Ishikawa (cell line): ENCODE results near the gene CADM1.

Experiments
- CEBPB ChIP-seq: IDR thresholded peaks from 2 replicates; pipeline ENCODE4 v1.6.1; 2012
- CREB1 ChIP-seq: IDR thresholded peaks from 2 replicates; pipeline ENCODE4 v1.6.1; 2012; ENCODE audit warnings: low read depth
- EGR1 ChIP-seq: IDR thresholded peaks from 2 replicates; pipeline ENCODE4 v1.6.1; 2012
- EP300 ChIP-seq: IDR thresholded peaks from 2 replicates; pipeline ENCODE4 v1.6.1; 2012; ENCODE audit warnings: borderline replicate concordance
- FOXM1 ChIP-seq: IDR thresholded peaks from 2 replicates; pipeline ENCODE4 v1.6.1; 2012; ENCODE audit warnings: low read depth, borderline replicate concordance
- NFIC ChIP-seq: IDR thresholded peaks from 2 replicates; pipeline ENCODE4 v1.6.1; 2012
- RAD21 ChIP-seq: IDR thresholded peaks from 2 replicates; pipeline ENCODE4 v1.6.1; 2012; ENCODE audit warnings: low read depth
- TAF1 ChIP-seq: IDR thresholded peaks from 2 replicates; pipeline ENCODE4 v1.6.1; 2012; ENCODE audit warnings: low read depth, mild to moderate bottlenecking
- TCF12 ChIP-seq: IDR thresholded peaks from 2 replicates; pipeline ENCODE4 v1.6.1; 2012; ENCODE audit warnings: low read depth
- TEAD4 ChIP-seq: IDR thresholded peaks from 2 replicates; pipeline ENCODE4 v1.6.1; 2012
- YY1 ChIP-seq: IDR thresholded peaks from 2 replicates; pipeline ENCODE4 v1.6.1; 2012; ENCODE audit warnings: low read depth
- ZBTB7A ChIP-seq: IDR thresholded peaks from 2 replicates; pipeline ENCODE4 v1.6.1; 2012; ENCODE audit warnings: low read depth
- TF ChIP-seq, protein P1 (sequence below): IDR thresholded peaks from 2 replicates; pipeline ENCODE4 v1.6.1; 2012
- TF ChIP-seq, protein P2 (sequence below): IDR thresholded peaks from 2 replicates; pipeline ENCODE4 v1.6.1; 2012; ENCODE audit warnings: low read depth, mild to moderate bottlenecking
- TF ChIP-seq, protein P3 (sequence below): IDR thresholded peaks from 2 replicates; pipeline ENCODE4 v1.6.1; 2012

CADM1 gene

DNA sequence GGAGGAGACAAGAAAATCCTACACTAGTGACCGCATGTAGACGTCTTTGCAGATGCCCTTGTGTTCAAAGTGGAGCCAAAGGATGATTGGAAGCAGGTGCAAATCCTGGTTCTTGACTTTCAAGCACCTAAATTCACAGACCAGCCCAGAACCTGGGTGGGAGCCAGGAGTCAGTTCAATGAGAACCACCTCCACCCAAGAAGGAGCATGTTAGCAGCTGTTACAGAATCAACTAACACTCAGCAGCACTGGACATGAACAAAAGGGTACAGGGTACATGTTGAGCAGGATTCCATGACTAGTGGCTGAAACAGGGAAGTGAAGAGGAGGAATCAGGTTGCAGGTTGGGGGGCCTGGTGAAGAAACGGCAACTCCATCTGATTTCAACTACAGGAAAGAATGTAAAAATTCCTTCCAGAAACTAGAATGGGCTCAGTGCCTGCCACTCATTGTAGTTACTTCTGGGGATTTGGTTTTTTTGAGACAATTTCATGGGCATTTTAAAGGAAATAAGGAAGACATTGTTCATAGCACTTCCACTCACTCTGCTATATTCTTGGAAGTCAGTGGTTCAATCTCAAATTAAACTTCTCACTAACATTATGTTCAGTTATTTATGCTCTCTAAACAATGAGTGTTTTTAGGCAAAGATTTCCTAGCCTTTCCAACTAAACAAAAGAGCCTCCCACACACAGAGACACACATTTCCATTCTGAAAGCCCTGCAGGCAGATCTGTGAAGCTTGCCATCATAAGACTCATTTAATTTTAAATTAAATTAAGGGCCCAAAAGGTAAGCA, 173.3 kb downstream of the CADM1 start:
- no peak for TF ChIP-seq ZBTB7A
- TF ChIP-seq, protein P1, sequence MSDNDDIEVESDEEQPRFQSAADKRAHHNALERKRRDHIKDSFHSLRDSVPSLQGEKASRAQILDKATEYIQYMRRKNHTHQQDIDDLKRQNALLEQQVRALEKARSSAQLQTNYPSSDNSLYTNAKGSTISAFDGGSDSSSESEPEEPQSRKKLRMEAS, result no peak
- TF ChIP-seq YY1, result no peak
- no peak for TF ChIP-seq TEAD4
- no peak for TF ChIP-seq EP300
- TF ChIP-seq CREB1, result no peak
- no peak for TF ChIP-seq FOXM1
- no peak for TF ChIP-seq NFIC
- TF ChIP-seq CEBPB, result no peak
- TF ChIP-seq TCF12, result no peak
- TF ChIP-seq TAF1, result no peak

DNA sequence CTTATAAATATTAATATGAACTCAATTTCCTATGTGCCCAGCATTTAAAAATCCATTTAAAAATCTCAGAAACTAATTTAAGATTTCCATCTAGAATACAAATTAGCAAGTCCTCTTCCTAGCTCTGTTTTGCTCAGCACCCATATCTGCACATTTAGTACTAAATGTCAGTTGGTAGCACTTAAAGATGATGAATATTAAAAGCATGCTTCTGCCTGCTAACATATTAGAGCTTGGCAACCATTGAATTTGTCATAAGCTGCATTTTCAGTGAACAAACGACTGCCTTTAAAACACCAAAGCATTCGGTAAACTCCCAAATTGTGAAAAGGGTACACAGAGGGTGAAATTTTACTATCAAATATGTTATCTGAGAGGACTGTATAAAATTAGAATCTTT, 177.7 kb downstream of the CADM1 start:
- TF ChIP-seq TEAD4 (no peak), TCF12 (no peak), EGR1 (no peak), FOXM1 (no peak), YY1 (no peak), TAF1 (no peak)
- TF ChIP-seq, protein P2, sequence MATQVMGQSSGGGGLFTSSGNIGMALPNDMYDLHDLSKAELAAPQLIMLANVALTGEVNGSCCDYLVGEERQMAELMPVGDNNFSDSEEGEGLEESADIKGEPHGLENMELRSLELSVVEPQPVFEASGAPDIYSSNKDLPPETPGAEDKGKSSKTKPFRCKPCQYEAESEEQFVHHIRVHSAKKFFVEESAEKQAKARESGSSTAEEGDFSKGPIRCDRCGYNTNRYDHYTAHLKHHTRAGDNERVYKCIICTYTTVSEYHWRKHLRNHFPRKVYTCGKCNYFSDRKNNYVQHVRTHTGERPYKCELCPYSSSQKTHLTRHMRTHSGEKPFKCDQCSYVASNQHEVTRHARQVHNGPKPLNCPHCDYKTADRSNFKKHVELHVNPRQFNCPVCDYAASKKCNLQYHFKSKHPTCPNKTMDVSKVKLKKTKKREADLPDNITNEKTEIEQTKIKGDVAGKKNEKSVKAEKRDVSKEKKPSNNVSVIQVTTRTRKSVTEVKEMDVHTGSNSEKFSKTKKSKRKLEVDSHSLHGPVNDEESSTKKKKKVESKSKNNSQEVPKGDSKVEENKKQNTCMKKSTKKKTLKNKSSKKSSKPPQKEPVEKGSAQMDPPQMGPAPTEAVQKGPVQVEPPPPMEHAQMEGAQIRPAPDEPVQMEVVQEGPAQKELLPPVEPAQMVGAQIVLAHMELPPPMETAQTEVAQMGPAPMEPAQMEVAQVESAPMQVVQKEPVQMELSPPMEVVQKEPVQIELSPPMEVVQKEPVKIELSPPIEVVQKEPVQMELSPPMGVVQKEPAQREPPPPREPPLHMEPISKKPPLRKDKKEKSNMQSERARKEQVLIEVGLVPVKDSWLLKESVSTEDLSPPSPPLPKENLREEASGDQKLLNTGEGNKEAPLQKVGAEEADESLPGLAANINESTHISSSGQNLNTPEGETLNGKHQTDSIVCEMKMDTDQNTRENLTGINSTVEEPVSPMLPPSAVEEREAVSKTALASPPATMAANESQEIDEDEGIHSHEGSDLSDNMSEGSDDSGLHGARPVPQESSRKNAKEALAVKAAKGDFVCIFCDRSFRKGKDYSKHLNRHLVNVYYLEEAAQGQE, result no peak

DNA sequence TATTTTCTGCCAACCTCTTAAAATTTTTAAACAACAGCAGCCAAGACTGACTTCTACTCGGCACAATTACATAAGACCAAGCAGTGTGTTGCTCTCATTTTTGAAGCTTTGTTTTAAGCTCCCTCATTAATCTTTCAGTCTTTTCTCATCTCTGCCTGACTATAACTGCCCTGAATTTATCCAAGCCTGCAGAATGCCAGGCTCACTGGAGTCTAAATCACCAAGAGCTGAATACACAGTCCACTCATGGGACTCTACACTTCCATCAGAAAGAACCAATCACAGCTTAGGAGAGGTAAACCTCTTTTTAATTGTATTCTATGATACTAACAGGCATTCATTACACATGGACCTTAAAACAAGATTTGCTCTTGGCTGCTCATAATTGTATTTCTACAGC, 178.7 kb downstream of the CADM1 start:
- TF ChIP-seq, protein P2, result no peak
- TF ChIP-seq, protein P1, result no peak
- TF ChIP-seq CEBPB (no peak), RAD21 (no peak)

DNA sequence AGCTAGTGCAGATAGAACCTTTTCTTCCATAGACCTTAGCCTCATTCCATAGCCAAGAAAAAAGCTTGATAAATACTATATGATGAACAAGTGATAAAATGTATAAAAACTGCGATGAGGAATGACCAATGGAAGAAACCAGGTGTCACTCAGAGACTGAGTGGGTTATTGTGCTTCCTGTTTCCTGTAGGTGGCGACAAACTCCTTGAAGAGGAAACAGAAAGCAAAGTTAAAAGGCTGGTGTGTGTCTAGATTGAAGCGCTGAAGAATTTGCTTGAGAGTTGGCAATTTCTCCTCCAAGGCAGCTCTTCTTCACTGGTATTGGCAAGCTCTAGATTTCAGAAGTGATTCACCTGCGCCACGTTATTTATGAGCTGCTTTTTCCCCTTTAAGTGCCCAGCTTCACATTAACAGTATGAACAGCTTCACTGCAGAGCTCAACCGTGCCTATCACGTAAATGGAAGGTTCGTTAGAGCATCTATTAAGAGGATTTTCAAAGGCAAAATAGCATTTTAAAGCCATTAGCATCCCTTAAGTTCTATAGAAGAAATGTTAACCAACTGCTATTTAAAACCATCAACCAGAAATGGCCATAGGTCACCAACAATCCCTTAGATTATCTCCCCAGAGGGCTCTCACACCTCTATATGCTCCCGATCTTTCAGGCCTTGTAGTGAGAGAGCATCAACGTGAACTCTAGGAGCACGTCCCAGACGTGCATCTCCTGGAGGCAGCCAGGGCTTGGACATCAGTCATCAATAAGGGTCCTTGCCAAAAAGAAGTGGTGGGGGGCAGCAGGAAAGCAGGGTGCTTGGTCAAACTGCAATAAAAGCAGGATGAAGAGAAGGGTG, 179.4 kb downstream of the CADM1 start:
- TF ChIP-seq RAD21, result peak; percentile 69
- no peak for TF ChIP-seq YY1
- TF ChIP-seq, protein P3, sequence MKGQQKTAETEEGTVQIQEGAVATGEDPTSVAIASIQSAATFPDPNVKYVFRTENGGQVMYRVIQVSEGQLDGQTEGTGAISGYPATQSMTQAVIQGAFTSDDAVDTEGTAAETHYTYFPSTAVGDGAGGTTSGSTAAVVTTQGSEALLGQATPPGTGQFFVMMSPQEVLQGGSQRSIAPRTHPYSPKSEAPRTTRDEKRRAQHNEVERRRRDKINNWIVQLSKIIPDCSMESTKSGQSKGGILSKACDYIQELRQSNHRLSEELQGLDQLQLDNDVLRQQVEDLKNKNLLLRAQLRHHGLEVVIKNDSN, result no peak

DNA sequence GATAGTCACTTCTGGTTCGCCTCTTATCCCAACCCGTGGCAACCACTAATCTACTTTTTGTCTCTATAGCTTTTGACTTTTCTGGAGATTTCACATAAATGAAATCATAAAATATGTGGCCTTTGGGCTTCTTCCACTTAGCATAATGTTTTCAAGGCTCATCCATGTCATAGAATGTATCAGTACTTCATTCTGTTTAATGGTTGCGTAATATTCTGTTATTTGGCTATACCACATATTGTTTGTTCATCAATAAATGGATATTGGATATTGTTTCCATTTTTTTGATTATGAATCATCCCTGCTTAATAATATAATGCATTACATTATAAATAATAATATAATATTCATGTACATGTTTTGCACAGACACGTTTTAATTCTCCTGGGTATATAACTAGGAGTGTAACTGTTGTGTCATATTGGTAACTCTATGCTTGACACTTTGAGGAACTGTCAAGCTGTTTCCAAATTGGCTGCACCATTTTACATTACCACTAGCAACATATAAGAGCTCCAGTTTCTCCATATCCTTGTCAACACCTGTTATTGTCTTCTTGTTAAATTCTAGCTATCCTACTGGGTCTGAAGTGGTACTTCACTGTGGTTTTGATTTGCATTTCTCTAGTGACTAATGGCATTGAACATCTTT, 181.5 kb downstream of the CADM1 start:
- no peak for TF ChIP-seq CREB1
- no peak for TF ChIP-seq YY1

DNA sequence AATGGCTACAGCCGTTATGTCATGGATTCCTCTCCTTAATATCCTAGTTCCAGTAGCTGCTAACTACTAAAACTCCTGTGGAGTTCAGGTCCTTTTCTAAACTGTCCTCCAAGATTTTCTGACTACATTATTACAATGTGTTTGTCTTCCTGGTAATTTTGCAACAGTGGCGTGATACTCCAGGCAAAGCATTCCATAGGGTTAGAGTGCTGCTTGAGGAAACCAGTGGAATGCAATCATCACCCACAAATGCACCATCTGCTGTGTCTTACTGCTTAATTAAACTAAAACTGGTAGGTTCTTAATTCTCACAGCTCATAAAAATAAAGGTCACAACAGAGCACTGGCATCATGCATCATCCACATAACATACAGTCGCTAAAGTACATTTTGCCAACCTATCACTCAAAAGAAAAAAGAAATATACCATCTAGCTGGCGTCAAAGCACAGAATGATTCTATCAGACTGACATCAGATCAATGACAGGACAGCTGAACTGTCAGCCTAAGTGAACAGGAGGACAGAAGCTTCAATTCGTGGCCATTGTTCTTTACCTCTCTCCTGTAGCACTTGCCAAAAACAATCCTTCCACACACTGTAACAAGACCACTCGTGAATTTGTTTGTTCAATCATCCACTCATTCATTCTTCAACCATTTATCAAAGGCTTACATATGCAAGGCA, 182.5 kb downstream of the CADM1 start:
- TF ChIP-seq, protein P2, result no peak
- TF ChIP-seq CEBPB (no peak), TCF12 (no peak), NFIC (no peak), RAD21 (no peak), CREB1 (no peak), EP300 (no peak), YY1 (no peak), TAF1 (no peak), ZBTB7A (no peak), EGR1 (no peak), TEAD4 (no peak), FOXM1 (no peak)
- TF ChIP-seq, protein P1, result no peak
- TF ChIP-seq, protein P3, result no peak
